K562 (cell line): ENCODE measurements around the gene FTH1. TPM values are rescaled to one million over a fixed set of nuclear protein-coding genes. Genes with fewer than 3 reads are reported as not detected.

Experiments used
- ATAC-seq: fragments of 200-7000 bp; cut with Tn5 transposase; 3 replicates; pipeline ENCODE4 v1.9.1; 2020; ENCODE audit warnings: moderate library complexity
- BruUV-seq: library from RNA; stranded (reverse); fragments of 400-500 nt; replicated peaks from 2 replicates; lab custom pipeline; 2021; lab: Mats Ljungman, UMichigan
- CTCF ChIA-PET: fragments of 300-600 bp; formaldehyde crosslinking; extraction: SDS; loops from one replicate; lab custom pipeline; 2021; ENCODE audit warnings: low intra/inter-chr PET ratio; lab: Yijun Ruan, JAX
- POLR2A ChIA-PET: fragments of 300-600, 350-650 bp; sonication (Branson Sonifier 250); formaldehyde crosslinking; extraction: SDS; loops from one replicate; lab custom pipeline; 2021; ENCODE audit warnings: antibody characterized with exemption, inconsistent platforms; lab: Yijun Ruan, JAX
- DNase-seq, 4 experiments: peaks; one replicate each; pipeline versions ENCODE4 v3.0.0 to v3.0.0-alpha.2; 2011 to 2018; ENCODE audit warnings: low spot score in 3 of 4, mixed read lengths in 3 of 4; ENCODE audit errors: extremely low read depth in 1 of 4
- FAIRE-seq: peaks from 2 replicates; lab custom pipeline; 2011; peaks lifted over from hg19 to GRCh38; lab: Jason Lieb, UNC
- H2AFZ ChIP-seq: 2 replicates; pipeline ENCODE4 v1.6.0; 2011; ENCODE audit warnings: low read depth, low read length, control low read depth, inconsistent platforms
- H3K27ac ChIP-seq: fragments of 200-600 bp; 3 replicates; pipeline ENCODE4 v1.8.0; 2011; ENCODE audit warnings: low read depth, mild to moderate bottlenecking, control low read depth, inconsistent platforms, low read length, moderate library complexity, mixed read lengths; ENCODE audit errors: extremely low read depth
- H3K27me3 ChIP-seq, 2 experiments: fragments of 300-600 bp in 1 of 2; 2 replicates in 1 of 2; 3 replicates in 1 of 2; pipeline versions ENCODE4 v1.6.0 to v1.8.0; 2011; ENCODE audit warnings: inconsistent platforms in 2 of 2, low read length in 2 of 2, mild to moderate bottlenecking in 1 of 2, mixed read lengths in 1 of 2, moderate library complexity in 1 of 2; ENCODE audit not compliant: control insufficient read depth in 2 of 2, insufficient read depth in 2 of 2
- H3K36me3 ChIP-seq: fragments of 300-600 bp; 3 replicates; pipeline ENCODE4 v1.8.0; 2011; ENCODE audit warnings: mild to moderate bottlenecking, low read length, inconsistent platforms; ENCODE audit not compliant: control insufficient read depth, insufficient read depth
- H3K4me1 ChIP-seq, 2 experiments: fragments of 200-600 bp in 1 of 2; replicated peaks in 1 of 2; 2 replicates in 1 of 2; 3 replicates in 1 of 2; pipeline versions ENCODE4 v1.5.1 to v1.8.0; 2011; ENCODE audit warnings: inconsistent platforms in 2 of 2, low read length in 2 of 2, mild to moderate bottlenecking in 1 of 2, mixed read lengths in 1 of 2, moderate library complexity in 1 of 2; ENCODE audit not compliant: control insufficient read depth in 2 of 2, insufficient read depth in 2 of 2
- H3K4me2 ChIP-seq: 2 replicates; pipeline ENCODE4 v1.6.1; 2011; ENCODE audit warnings: low read length, control low read depth, inconsistent platforms, mixed read lengths; ENCODE audit not compliant: insufficient read depth
- H3K4me3 ChIP-seq: fragments of 200-600 bp; sonication (generic), shearing (Covaris generic); 2 replicates; pipeline ENCODE4 v1.5.1; 2016; ENCODE audit warnings: control low read depth, inconsistent platforms
- H3K79me2 ChIP-seq: fragments of 200-600 bp; 3 replicates; pipeline ENCODE4 v1.8.0; 2011; ENCODE audit warnings: low read length, inconsistent platforms; ENCODE audit not compliant: control insufficient read depth, insufficient read depth
- H3K9ac ChIP-seq, 2 experiments: 2 replicates each; pipeline versions ENCODE4 v1.6.0 to v1.6.1; 2011; ENCODE audit warnings: low read depth in 2 of 2, low read length in 2 of 2, control low read depth in 1 of 2, inconsistent platforms in 1 of 2, mild to moderate bottlenecking in 1 of 2, mixed read lengths in 1 of 2; ENCODE audit not compliant: insufficient read depth in 1 of 2
- H3K9me1 ChIP-seq: one replicate; pipeline ENCODE4 v1.6.0; 2011; ENCODE audit warnings: inconsistent platforms, mild to moderate bottlenecking, low read length, moderate library complexity; ENCODE audit not compliant: control insufficient read depth, insufficient read depth
- H3K9me3 ChIP-seq: replicated peaks from 2 replicates; pipeline ENCODE4 v1.5.1; 2011; ENCODE audit warnings: low read depth, low read length, inconsistent platforms; ENCODE audit not compliant: control insufficient read depth, insufficient read depth
- H4K20me1 ChIP-seq: replicated peaks from 2 replicates; pipeline ENCODE4 v1.6.1; 2011; ENCODE audit warnings: low read length, inconsistent platforms, mixed read lengths; ENCODE audit not compliant: control insufficient read depth, insufficient read depth
- CBX5 ChIP-seq: IDR thresholded peaks from 2 replicates; pipeline ENCODE4 v1.6.1; 2014; ENCODE audit warnings: low read depth, borderline replicate concordance
- E2F1 ChIP-seq: sonication (generic); formaldehyde crosslinking; IDR thresholded peaks from 2 replicates; pipeline ENCODE4 v1.8.1; 2023; ENCODE audit warnings: mild to moderate bottlenecking, missing genetic modification reagents, moderate library complexity
- SETDB1 ChIP-seq: IDR thresholded peaks from one replicate; pipeline ENCODE4 v1.6.1; 2012; ENCODE audit warnings: low read length, control low read depth, inconsistent platforms
- TRIM25 ChIP-seq: fragments of 450-650 bp; IDR thresholded peaks from 2 replicates; pipeline ENCODE4 v1.7.0; 2016; ENCODE audit warnings: borderline replicate concordance
- ZBTB9 ChIP-seq: fragments of 450-650 bp; formaldehyde crosslinking; IDR thresholded peaks from 2 replicates; pipeline ENCODE4 v1.4.0; 2020; ENCODE audit warnings: mild to moderate bottlenecking, moderate library complexity
- ZNF146 ChIP-seq: IDR thresholded peaks from one replicate; pipeline ENCODE4 v1.6.1; 2018; ENCODE audit warnings: missing compliant biosample characterization; ENCODE audit not compliant: unreplicated experiment
- ZNF263 ChIP-seq: sonication (generic); formaldehyde crosslinking; IDR thresholded peaks from 2 replicates; pipeline ENCODE4 v1.8.0; 2022; ENCODE audit warnings: mild to moderate bottlenecking, missing genetic modification reagents, borderline replicate concordance
- ZNF592 ChIP-seq: fragments of 450-650 bp; IDR thresholded peaks from 2 replicates; pipeline ENCODE4 v1.6.1; 2017; ENCODE audit warnings: antibody characterized with exemption, mild to moderate bottlenecking
- WGBS: fragments of 100-300 bp; shearing (Covaris generic); methylation state at CpG from one replicate; pipeline ENCODE4 v1.1.6; 2016; ENCODE audit warnings: low coverage, mixed read lengths; ENCODE audit not compliant: insufficient coverage; ENCODE audit errors: missing lambda C conversion rate; 5-methylcytosine and 5-hydroxymethylcytosine counted together
- in situ Hi-C: fragments of 300-500 bp; cut with MboI; formaldehyde crosslinking; loops from 4 replicates; pipeline ENCODE4 v1.15.0; 2018; ENCODE audit warnings: inconsistent platforms, mixed read lengths
- intact Hi-C: fragments of 100-400 bp; cut with micrococcal nuclease; formaldehyde crosslinking; loops from 2 replicates; pipeline ENCODE4 v1.14.2; 2022
- polyA plus RNA-seq, 8 experiments: library from polyadenylated mRNA; depleted of rRNA in 4 of 8; stranded (reverse) in 5 of 8; unstranded in 3 of 8; fragments of >200 nt; fragmentation: Nextera tagmentation in 2 of 8; fragmentation: Illumina TruSeq in 1 of 8; extraction: Ambion mirVana in 2 of 8; extraction: Trizol in 1 of 8; gene quantifications; 2 replicates each; pipeline versions ENCODE4 v1.2.1 to v1.2.3, GENCODE V29; 2011 to 2014; ENCODE audit warnings: inconsistent platforms in 1 of 8, missing spikeins in 1 of 8
- total RNA-seq, 7 experiments: library from RNA; depleted of rRNA in 6 of 7; stranded (reverse); fragments of >200 nt in 6 of 7; fragmentation: Illumina TruSeq in 2 of 7; extraction: Trizol in 2 of 7; gene quantifications; 2 replicates each; pipeline versions ENCODE4 v1.2.1 to v1.2.3, GENCODE V29; 2011 to 2021; ENCODE audit warnings: low replicate concordance in 1 of 7

Gene FTH1
- total and polyA plus RNA-seq, 9 of the 15 experiments (the other 6 are each of a cell fraction or from before 2014, with no cell fraction given) = 370 to 3,146 (median 802) TPM

- no peak overlapping the region for H3K4me2 ChIP-seq
- ATAC-seq (no peak), DNase-seq (no peak), FAIRE-seq (no peak)
- no TSS peak for BruUV-seq
- intact Hi-C loops (no loop called here), in situ Hi-C loops (no loop called here)
- H3K36me3 ChIP-seq = no peaks in the 10 kb centered on the region
- ChIA-PET CTCF (no interaction called here), POLR2A (interaction anchor here (0.5 to 5.6 kb wide), 9 partner anchors 8 to 398 kb away, joined by 3 to 65 read pairs (median 6); partner anchors contain the start of gene FTH1)
- H3K27me3 ChIP-seq = no peaks in the 10 kb centered on the region
- no peaks in the 10 kb centered on the region for H3K9me3 ChIP-seq
- TF ChIP-seq ZNF146 (CRISPR knock-in tag) (no peak), E2F1 (CRISPR knock-in tag) (no peak), ZNF263 (no peak), TRIM25 (no peak), SETDB1 (no peak), ZBTB9 (0 out of 2 replicates have a peak, but pooled peaks have one; percentile 23), ZNF592 (no peak), CBX5 (no peak)
- peak overlapping the region in 1 of 2 experiments; percentile 53; a peak in 1 of 4 replicates for H3K9ac ChIP-seq
- no peak overlapping the region for H3K4me3 ChIP-seq
- H3K9me1 ChIP-seq = no peaks in the 10 kb centered on the region
- H3K79me2 ChIP-seq = peaks cover 18% of the 10 kb centered on the region; the same call in 2 of the 3 replicates
- no peaks in the 10 kb centered on the region for H4K20me1 ChIP-seq
- H2AFZ ChIP-seq = no peak overlapping the region
- WGBS = 84% methylated on average over 15 of the region's 15 CpGs
- no peak overlapping the region for H3K27ac ChIP-seq
- peaks cover 29 to 36% of the 10 kb centered on the region in 2 experiments for H3K4me1 ChIP-seq
These were observed 8.4 kb upstream of the FTH1 start for GRCh38 chr11:61975638-61976419.
